GM19035 (cell line): ENCODE data around the gene LILRB1.
"Not testable (repeated sequence)": the region's sequence is repeated elsewhere in the genome, so short reads cannot be mapped to it uniquely, and the experiment has no call there.

Experiments
- ATAC-seq: cut with Tn5 transposase; IDR thresholded peaks from one replicate; pipeline ENCODE4 v1.9.1; 2021; ENCODE audit not compliant: unreplicated experiment

LILRB1 gene

DNA sequence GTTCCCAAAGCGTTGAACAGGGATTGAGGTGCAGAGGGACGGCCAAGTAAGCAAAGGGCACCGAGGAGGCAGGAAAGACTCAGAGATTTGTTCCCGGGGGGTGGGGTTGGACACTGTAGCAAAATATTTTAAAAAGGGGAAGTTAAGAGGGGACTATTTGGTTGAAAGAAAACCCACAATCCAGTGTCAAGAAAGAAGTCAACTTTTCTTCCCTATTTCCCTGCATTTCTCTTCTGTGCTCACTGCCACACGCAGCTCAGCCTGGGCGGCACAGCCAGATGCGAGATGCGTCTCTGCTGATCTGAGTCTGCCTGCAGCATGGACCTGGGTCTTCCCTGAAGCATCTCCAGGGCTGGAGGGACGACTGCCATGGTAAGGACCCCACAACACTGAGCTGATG is at the start of gene LILRB1:
Gene LILRB1, plus strand, starts transcription at position 223 of the 400 bp plus-strand sequence. CDS start 590 bp downstream, outside the sequence.
- ATAC-seq = not testable (repeated sequence)

DNA sequence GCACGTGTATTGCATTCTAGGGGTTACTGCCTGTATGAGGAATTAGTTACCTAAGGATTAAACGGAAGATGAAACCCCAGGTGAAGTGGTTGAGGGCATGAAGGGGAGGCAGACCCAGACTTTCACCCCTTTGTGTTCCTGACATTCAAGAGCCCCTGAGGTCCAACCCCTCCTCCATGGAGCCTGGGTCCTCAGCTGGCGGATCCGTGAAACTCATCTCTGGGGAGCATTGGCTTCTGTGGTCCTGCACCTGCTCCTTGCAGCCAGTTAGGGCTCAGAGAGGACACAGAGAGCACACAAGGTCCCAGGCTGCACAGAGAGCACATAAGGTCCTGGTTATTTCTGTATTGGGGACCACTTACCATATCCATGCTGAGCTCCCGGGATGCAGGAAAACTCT is 43.9 kb upstream of the LILRB1 start:
- no peak for ATAC-seq

DNA sequence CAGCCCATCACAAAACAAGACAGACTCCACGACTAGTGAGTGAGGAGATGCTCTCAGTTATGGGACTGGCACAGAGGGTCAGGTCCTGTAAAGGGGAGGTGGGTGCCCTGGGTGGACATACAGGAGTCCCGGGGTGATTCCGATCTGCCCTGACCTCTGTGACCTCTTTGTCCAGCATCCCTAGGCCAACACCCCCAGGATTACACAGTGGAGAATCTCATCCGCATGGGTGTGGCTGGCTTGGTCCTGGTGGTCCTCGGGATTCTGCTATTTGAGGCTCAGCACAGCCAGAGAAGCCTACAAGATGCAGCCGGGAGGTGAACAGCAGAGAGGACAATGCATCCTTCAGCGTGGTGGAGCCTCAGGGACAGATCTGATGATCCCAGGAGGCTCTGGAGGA is 43.3 kb upstream of the LILRB1 start:
- ATAC-seq = no peak

DNA sequence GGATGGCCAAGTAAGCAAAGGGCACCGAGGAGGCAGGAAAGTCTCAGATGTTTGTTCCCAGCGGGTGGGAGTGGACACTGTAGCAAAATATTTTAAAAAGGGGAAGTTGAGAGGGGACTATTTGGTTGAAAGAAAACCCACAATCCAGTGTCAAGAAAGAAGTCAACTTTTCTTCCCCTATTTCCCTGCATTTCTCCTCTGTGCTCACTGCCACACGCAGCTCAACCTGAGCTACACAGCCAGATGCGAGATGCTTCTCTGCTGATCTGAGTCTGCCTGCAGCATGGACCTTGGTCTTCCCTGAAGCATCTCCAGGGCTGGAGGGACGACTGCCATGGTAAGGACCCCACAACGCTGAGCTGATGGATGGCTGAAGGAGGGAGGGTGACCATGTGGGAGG is 36.8 kb upstream of the LILRB1 start, which contains the start of gene LILRA1:
Gene LILRA1, plus strand, starts transcription at position 188 of the 400 bp plus-strand sequence. CDS start 613 bp downstream, outside the sequence.
- not testable (repeated sequence) for ATAC-seq

DNA sequence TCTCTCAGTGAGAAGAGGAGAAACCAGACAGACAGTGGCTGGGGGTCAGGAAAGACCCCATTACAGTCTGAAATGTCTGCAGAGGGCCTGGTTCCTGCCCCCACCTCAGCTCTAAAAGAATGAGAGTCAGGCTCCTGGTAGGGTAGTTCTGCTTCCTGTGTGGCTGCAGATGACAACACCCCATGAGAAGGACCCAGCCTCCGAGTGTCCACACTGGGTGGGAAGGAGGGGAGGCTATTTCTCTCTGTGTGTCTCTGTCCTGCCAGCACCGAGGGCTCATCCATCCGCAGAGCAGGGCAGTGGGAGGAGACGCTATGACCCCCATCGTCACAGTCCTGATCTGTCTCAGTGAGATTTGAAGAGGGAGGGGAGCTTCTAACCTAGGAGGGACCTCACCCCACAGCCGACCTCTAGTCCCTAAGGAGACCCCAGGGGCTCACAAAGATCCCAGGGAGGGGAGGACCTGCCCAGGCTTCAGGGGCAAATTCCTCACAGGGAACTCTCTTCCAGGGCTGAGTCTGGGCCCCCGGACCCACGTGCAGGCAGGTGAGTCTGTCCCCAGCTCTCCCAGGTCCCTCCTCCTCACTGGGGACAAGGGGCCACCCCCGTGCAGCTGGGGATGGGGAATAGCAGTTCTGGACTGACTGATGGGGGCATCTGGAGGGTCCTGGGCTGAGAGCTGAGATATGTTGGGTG is 36.2 kb upstream of the LILRB1 start:
- not testable (repeated sequence) for ATAC-seq

DNA sequence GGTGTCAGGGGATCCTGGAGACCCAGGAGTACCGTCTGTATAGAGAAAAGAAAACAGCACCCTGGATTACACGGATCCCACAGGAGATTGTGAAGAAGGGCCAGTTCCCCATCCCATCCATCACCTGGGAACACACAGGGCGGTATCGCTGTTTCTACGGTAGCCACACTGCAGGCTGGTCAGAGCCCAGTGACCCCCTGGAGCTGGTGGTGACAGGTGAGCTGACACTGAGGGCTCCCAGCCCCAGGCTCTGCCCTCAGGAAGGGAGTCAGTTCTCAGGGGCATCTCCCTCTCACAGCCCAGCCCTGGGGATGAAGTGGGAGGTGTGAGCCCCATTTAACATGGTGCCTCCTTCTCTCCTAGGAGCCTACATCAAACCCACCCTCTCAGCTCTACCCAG is 35.5 kb upstream of the LILRB1 start:
- ATAC-seq = no peak

DNA sequence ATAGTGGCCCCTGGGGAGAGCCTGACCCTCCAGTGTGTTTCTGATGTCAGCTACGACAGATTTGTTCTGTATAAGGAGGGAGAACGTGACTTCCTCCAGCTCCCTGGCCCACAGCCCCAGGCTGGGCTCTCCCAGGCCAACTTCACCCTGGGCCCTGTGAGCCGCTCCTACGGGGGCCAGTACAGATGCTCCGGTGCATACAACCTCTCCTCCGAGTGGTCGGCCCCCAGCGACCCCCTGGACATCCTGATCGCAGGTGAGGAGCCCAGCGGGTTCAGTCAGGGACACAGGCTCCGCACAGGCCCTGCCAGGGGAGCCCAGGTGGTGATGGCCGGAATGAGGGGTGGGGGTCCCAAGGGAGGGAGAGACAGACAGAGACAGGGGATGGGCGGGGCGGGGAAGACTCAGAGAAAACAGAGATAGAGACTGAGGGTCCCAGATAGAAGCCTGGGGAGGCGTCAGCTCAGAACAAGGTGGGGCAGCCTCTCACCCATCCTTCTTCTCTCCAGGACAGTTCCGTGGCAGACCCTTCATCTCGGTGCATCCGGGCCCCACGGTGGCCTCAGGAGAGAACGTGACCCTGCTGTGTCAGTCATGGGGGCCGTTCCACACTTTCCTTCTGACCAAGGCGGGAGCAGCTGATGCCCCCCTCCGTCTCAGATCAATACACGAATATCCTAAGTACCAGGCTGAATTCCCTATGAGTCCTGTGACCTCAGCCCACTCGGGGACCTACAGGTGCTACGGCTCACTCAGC is 34.4 kb upstream of the LILRB1 start:
- not testable (repeated sequence) for ATAC-seq

DNA sequence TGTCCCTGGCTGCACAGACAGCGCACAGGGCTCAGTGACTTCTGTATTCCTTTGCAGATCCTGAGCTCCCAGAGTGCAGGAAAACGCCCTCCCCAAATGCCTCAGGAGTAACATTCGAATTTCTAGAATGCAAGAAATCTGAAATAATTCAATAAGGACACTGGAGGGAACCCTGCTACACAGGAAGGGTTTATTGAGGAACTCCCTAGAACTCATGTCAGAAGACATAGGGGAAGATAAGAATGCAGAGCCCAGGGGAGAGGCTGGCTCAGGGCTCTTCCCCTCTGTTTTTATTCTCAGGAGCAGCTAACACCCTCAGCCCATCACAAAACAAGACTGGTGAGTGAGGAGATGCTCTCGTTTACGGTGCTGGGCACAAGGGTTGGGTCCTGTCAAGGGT is 30.1 kb upstream of the LILRB1 start:
- ATAC-seq = no peak

DNA sequence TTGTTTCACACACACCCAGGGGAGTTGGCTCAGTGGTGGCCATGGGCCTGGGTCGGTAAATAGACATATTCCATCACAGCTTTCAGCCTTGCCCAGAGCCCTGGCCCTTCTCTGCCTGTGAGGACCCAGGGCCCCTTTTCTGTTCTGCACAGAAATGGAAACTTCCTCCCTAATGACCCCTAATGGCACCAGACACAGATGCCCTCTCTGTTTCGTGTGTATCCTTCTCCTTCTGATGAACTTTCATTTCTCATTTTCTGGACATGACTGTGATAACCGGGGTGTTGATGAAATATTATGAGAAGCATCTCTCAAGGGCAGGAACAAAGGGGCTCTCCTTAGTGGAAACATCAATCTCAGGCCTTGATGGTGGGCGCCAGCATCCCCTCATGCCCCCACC is 24.1 kb upstream of the LILRB1 start:
- ATAC-seq = no peak

DNA sequence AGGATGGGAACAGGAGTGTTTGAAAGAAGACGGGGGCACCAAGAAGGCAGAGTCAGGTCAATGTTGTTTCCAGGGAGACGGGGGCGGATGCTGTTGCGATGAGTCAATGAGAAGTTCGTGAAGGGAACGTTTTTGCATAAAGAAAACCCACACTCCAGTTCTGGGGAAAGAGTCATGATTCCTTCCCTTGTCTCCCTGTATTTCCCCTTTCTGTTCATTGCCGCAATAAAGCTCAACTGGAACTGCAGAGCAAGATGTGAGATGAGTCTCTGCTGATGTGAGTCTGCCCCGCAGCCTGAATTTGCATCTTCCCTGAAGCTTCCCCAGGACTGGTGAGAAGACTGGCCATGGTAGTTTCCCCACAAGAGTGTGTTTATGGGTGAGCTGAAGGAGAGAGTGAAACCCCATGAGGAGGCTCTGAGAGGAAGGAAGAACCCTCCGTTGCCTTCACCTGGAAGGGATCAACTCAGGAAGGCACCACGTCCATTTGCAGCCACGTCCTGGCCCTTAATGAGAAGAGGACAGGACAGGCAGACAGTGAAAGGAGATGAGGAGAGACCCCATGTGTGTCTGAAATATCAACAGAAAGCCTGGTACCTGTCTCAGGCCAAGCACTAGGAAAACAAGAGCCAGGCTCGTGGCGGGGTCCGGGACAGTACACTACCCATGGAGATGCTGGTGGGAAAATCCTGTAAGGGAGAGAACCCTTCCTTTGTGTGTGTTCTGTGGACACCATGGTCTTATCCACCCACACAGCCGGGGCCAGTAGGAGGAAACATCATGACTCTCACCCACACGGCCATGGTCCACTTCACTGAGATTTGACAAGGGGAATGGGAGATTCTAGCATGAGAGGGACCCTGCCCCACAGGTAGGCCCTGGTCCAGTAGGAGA is 23.1 kb upstream of the LILRB1 start:
- ATAC-seq = peak; percentile 73

DNA sequence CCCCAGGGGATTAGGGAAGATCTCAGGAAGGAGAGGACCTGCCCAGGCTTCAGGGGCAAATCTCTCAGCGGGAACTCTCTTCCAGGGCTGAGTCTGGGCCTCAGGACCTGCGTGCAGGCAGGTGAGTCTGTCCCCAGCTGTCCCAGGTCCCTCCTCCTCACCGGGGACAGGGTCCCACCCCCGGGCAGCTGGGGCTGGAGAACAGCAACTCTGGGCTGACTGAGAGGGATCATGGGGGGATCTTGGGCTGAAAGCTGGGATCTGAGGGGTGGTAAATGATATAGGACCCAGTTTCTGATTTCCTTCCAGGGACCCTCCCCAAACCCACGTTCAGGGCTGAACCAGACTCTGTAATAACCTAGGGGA is 22.5 kb upstream of the LILRB1 start:
- ATAC-seq = no peak

DNA sequence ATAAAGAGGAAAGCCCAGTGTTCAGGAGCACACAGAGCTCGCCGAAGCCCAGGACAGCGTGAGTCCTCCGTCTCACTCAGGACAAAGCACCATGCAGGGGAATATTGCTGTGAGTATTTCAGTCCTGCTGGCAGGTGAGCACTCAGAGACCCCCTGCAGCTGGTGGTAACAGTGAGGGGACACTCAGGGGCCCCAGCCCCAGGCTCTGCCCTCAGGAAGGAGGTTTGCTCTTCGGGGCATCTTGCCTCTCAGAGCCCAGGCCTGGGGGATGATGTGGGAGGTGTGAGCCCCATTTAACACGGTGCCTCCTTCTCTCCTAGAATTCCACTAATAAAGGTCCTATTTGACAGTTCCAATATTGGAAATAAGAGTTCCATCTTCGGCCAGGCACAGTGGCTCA is 22.1 kb upstream of the LILRB1 start:
- ATAC-seq = no peak

DNA sequence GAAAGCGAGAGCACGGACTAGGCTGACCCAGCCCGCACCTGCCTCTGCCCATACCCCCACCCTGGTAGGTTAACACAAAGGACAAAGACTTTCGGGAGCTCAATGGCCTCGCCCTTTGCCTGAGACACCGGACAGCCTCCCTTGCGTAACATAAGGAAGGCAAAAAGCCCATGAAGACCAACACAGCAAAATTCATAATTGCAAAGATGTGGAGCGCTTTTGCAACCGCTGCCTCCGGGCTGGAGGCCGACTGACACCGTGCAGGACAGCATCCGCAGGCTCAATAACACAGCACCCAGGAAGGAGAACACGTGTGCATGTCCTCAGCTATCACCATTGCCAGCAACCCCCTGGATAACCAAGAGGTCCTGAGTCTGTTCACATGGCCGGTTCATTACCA is 21.5 kb upstream of the LILRB1 start:
- ATAC-seq = no peak

DNA sequence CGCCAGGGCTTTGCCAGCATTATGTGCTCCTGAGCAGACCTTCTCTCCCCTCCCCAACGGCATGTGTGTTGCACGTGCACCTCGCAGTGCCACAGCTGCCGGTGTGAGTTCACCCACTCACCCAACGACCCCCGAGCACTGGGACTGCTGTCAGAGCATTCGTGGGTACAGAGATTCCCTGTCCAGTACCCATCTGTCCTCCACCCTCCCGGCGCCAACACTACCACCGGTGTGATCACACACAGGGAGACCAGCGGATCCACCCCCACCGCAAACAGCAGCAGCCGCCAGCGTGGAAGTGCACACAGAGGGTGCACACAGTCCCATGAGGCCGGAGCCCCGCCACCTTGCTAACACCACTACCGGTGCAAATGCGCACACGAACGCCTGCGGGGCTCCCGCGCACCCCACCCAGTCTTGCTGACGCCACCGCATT is 20.9 kb upstream of the LILRB1 start:
- ATAC-seq = no peak

DNA sequence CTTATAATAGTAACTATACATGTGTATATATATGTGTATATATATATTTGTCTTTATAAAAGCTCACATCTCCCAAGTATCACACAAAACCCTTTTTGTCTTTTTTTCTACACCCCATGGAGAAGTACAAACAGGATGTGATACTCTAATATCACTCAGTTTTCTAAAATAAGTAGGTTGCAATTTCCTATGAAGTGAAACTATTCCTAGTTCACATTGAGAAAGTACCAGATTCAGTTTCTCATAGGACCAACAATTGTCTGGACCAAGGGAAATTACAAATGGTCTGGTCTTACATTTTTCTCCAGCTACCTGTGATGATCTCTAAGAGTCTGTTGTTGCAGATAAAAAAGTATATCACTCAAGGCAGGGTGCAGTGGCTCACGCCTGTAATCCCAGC is 17.9 kb upstream of the LILRB1 start:
- no peak for ATAC-seq

DNA sequence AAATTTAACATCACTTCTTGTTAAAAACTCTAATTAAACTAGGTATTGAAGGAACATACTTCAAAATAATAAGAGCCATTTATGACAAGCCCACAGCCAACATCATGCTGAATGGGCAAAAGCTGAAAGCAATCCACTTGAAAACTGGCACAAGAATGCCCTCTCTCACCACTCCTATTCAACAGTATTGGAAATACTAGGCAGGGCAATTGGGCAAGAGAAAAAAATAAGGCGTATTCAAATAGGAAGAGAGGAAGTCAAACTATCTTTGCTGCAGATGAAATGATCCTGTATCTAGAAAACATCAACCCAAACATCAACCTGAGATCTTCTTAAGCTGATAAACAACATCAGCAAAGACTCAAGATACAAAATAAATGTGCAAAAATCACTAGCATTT is 15.6 kb upstream of the LILRB1 start:
- ATAC-seq = no peak

DNA sequence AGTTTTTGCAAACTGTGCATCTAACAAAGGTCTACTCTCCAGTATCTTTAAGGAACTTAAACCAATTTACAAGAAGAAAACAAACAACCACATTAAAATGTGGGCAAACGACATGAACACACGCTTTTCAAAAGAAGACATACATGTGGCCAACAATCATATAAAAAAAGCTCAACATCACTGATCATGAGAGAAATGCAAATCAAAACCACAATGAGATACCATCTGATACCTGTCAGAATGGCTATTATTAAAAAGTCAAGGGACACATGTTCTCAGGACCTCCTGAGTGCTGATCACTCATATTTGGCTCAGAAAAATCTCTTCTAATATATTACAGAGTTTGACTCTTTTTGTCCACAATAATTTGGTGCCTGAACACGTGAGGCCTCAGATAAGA is 14.2 kb upstream of the LILRB1 start:
- ATAC-seq = no peak

DNA sequence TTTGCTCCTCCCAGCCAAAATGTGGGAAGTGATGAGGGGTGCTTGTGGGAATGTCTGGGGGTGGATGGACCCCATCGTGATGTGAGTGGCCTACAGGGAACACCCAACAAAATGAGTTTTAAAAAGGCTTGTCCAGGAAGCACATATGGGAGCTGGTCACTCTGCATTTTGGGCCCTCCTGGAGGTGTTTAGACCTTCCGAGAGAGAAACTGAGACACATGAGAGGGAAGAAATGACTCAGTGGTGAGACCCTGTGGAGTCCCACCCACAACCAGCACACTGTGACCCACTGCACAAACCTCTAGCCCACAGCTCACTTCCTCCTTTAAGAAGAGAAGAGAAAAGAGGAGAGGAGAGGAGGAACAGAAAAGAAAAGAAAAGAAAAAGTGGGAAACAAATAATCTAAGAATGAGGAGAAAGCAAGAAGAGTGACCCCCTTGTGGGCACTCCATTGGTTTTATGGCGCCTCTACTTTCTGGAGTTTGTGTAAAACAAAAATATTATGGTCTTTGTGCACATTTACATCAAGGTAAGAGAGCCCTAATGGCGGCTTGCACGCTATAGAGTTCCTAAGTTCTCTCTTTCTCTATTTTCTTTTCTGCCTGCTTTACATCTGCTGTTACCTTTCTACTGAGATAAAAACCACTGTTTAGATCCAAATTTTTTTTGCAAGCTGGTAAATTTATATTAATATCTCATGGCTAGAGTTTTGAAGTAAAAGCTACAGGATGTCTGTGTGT is 13.3 kb upstream of the LILRB1 start:
- ATAC-seq = peak; percentile 84

DNA sequence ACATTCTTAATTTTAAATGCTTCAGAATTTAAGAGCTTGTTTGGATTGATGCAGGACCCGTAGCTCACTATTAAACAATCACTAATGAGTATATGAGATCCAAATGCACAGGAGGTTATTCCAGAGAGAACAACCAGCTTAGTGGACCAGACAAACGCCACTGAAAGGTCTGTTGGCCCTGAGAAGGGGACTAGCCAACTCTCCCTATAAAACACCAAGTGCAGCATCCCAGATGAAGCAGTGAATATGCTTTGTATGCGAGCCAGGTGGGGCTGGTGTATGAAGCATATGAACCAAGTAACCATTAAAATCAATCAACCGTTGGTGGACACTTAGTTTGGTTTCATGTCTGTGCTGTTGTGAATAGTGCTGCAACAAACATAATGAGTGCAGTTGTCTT is 9.8 kb upstream of the LILRB1 start:
- no peak for ATAC-seq

DNA sequence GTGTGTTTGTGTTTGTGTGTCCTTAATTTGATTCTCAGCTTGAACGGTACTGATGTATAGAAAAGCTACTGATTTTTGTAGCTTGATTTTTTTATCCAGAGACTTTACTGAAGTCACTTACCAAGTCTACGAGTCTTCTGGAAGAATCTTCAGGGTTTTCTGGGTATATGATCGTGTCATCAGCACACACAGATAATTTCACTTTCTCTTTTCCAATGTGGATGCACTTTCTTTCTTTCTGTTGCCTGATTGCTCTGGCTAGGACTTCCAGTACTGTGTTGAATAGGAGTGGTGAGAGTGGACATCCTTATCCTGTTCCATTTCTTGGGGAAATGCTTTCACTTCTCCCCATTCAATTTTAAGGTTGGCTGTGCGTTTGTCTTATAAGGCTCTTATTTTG is 7.9 kb upstream of the LILRB1 start:
- no peak for ATAC-seq

DNA sequence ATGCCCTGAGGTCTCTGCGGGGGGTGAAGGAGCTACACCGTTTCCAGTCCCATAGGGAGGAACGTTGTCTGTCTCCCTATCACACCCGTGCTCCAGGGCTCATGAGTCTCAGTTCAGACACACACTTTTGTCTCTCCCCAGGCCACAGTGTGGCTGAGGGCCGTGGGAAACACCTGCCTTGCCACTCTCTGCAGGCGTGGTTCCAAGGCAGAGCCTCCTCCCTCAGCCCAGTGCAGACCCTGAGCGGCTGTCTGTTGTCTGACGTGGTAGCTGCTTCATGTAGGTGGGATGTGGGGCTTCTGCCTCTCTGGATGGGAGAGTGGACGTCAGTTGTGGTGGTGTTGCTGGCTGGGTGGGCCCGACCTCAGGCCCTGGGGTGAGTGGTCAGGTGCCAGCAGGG is 6.0 kb upstream of the LILRB1 start:
- ATAC-seq = not testable (repeated sequence)
